B cell (primary cell): ENCODE measurements around the gene VWA5A.

Source experiments
- EZH2 ChIP-seq: IDR thresholded peaks from 2 replicates; pipeline ENCODE4 v1.6.1; 2012; ENCODE audit warnings: borderline replicate concordance, low read depth, mild to moderate bottlenecking, moderate library complexity, low read length; ENCODE audit not compliant: insufficient read depth, poor library complexity, severe bottlenecking
- TF ChIP-seq, protein P1 (sequence below): fragments of 200-600 bp; IDR thresholded peaks from one replicate; pipeline ENCODE4 v1.8.0; 2022; ENCODE audit warnings: antibody characterized with exemption, mild to moderate bottlenecking

GRCh38 chr11:124096364-124096763 is 18.9 kb upstream of the VWA5A start:
- TF ChIP-seq, protein P1, sequence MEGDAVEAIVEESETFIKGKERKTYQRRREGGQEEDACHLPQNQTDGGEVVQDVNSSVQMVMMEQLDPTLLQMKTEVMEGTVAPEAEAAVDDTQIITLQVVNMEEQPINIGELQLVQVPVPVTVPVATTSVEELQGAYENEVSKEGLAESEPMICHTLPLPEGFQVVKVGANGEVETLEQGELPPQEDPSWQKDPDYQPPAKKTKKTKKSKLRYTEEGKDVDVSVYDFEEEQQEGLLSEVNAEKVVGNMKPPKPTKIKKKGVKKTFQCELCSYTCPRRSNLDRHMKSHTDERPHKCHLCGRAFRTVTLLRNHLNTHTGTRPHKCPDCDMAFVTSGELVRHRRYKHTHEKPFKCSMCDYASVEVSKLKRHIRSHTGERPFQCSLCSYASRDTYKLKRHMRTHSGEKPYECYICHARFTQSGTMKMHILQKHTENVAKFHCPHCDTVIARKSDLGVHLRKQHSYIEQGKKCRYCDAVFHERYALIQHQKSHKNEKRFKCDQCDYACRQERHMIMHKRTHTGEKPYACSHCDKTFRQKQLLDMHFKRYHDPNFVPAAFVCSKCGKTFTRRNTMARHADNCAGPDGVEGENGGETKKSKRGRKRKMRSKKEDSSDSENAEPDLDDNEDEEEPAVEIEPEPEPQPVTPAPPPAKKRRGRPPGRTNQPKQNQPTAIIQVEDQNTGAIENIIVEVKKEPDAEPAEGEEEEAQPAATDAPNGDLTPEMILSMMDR = no peak
- no peak for TF ChIP-seq EZH2
